Ascending aorta (tissue), 2 donors: ENCODE results near the gene GPA33. TPM values are rescaled to one million over a fixed set of nuclear protein-coding genes. Genes with fewer than 3 reads are reported as not detected.
A peak's percentile ranks its signal among the peaks of the same experiment; 100 is the strongest.

Experiments
- DNase-seq, 2 donors: peaks; one replicate each; pipeline ENCODE4 v3.0.0-alpha.2; 2019; ENCODE audit warnings: low spot score in 2 of 2
- H3K27ac ChIP-seq, 2 donors: fragments of 200-600 bp; sonication (generic); one replicate each; pipeline ENCODE4 v1.5.1; 2016 to 2017; ENCODE audit warnings: mild to moderate bottlenecking in 1 of 2
- H3K27me3 ChIP-seq: fragments of 200-600 bp; sonication (generic); one replicate; pipeline ENCODE4 v1.5.1; 2017
- H3K36me3 ChIP-seq, 2 donors: fragments of 200-600 bp; sonication (generic); one replicate each; pipeline ENCODE4 v1.5.1; 2016
- H3K4me1 ChIP-seq, 2 donors: fragments of 200-600 bp; sonication (generic); one replicate each; pipeline ENCODE4 v1.5.1; 2016 to 2017; ENCODE audit warnings: mild to moderate bottlenecking in 1 of 2
- H3K4me3 ChIP-seq, 2 donors: fragments of 200-600 bp; sonication (generic); one replicate each; pipeline ENCODE4 v1.5.1; 2016 to 2017; ENCODE audit warnings: mild to moderate bottlenecking in 1 of 2
- H3K9me3 ChIP-seq, 2 donors: fragments of 200-600 bp; sonication (generic); one replicate each; pipeline ENCODE4 v1.5.1; 2016
- intact Hi-C: fragments of 100-400 bp; cut with DNase I; formaldehyde crosslinking; loops from one replicate; pipeline ENCODE4 v1.15.1; 2023
- total RNA-seq: library from RNA; depleted of rRNA; stranded (reverse); fragments of >200 nt; gene quantifications from one replicate; pipeline ENCODE4 v1.1.0, GENCODE V29; 2016
- TF ChIP-seq, protein P1 (sequence below), 3 experiments: fragments of 200-600 bp in 2 of 3; fragments of 450-650 bp in 1 of 3; sonication (generic) in 2 of 3; IDR thresholded peaks; one replicate each; pipeline ENCODE4 v1.5.1; 2016 to 2019; ENCODE audit warnings: antibody characterized with exemption in 3 of 3, mild to moderate bottlenecking in 1 of 3, moderate library complexity in 1 of 3

GPA33 gene
- total RNA-seq, 1 donor from 2014 or later: not detected

- Histone ChIP-seq H3K4me3 (peak overlapping the region; percentile 21 to 41), H3K9me3 (no peaks in the 10 kb centered on the region), H3K36me3 (peaks cover 10 to 22% of the 10 kb centered on the region in 2 donors), H3K27me3 (no peaks in the 10 kb centered on the region), H3K27ac (no peak overlapping the region), H3K4me1 (no peaks in the 10 kb centered on the region)
- intact Hi-C loops: no loop called here
- no peak for DNase-seq
- TF ChIP-seq, protein P1, sequence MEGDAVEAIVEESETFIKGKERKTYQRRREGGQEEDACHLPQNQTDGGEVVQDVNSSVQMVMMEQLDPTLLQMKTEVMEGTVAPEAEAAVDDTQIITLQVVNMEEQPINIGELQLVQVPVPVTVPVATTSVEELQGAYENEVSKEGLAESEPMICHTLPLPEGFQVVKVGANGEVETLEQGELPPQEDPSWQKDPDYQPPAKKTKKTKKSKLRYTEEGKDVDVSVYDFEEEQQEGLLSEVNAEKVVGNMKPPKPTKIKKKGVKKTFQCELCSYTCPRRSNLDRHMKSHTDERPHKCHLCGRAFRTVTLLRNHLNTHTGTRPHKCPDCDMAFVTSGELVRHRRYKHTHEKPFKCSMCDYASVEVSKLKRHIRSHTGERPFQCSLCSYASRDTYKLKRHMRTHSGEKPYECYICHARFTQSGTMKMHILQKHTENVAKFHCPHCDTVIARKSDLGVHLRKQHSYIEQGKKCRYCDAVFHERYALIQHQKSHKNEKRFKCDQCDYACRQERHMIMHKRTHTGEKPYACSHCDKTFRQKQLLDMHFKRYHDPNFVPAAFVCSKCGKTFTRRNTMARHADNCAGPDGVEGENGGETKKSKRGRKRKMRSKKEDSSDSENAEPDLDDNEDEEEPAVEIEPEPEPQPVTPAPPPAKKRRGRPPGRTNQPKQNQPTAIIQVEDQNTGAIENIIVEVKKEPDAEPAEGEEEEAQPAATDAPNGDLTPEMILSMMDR (IDR thresholded peaks at IDR 0.05): no peak
Measured at GRCh38 chr1:167121375-167122120, 31.4 kb upstream of the GPA33 start.

GRCh38 chr1:167120899-167121298 lies 30.7 kb upstream of the GPA33 start:
- intact Hi-C loops: no loop called here
- H3K27me3 ChIP-seq: no peaks in the 10 kb centered on the region
- H3K27ac ChIP-seq: no peak overlapping the region
- TF ChIP-seq, protein P1 (IDR thresholded peaks at IDR 0.05): no peak
- no peaks in the 10 kb centered on the region for H3K9me3 ChIP-seq
- H3K4me3 ChIP-seq: peak overlapping the region; percentile 21 to 41
- no peak for DNase-seq
- H3K36me3 ChIP-seq: peaks cover 5 to 17% of the 10 kb centered on the region in 2 donors
- H3K4me1 ChIP-seq: no peaks in the 10 kb centered on the region

- Histone ChIP-seq H3K36me3 (peaks cover 0 to 11% of the 10 kb centered on the region in 2 donors), H3K4me3 (no peak overlapping the region), H3K27me3 (no peaks in the 10 kb centered on the region), H3K9me3 (no peaks in the 10 kb centered on the region), H3K4me1 (no peaks in the 10 kb centered on the region), H3K27ac (no peak overlapping the region)
- intact Hi-C loops: no loop called here
- no peak for DNase-seq
- TF ChIP-seq, protein P1 (IDR thresholded peaks at IDR 0.05): no peak
Measured at GRCh38 chr1:167119696-167120095, 29.5 kb upstream of the GPA33 start.

DNA sequence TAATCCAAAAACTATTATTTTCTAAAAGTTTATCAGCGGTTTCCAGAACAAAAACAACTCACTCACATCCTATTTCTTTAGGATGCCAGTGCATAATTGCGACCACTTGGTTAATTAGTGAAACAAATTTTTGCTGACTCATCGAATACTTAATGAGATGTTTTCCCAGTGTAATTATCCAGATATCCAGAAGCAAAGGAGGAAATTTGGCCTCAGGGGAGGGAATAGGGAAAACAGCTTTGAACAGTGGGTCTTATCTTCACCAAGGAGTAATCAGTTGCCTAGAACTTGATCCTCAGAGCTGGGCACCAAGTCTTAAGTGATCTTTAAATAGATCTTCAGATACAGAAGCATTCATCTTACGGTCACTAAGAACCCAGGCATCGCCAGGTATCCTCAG lies 28.0 kb upstream of the GPA33 start:
- no peak overlapping the region for H3K4me3 ChIP-seq
- H3K27me3 ChIP-seq: no peaks in the 10 kb centered on the region
- intact Hi-C loops: no loop called here
- TF ChIP-seq, protein P1 (IDR thresholded peaks at IDR 0.05): no peak
- H3K27ac ChIP-seq: no peak overlapping the region
- peaks cover 0 to 11% of the 10 kb centered on the region in 2 donors for H3K36me3 ChIP-seq
- no peaks in the 10 kb centered on the region for H3K4me1 ChIP-seq
- H3K9me3 ChIP-seq: no peaks in the 10 kb centered on the region
- no peak for DNase-seq

- Histone ChIP-seq H3K27me3 (no peaks in the 10 kb centered on the region), H3K4me3 (no peak overlapping the region), H3K27ac (no peak overlapping the region), H3K9me3 (no peaks in the 10 kb centered on the region), H3K4me1 (no peaks in the 10 kb centered on the region), H3K36me3 (peaks cover 0 to 3% of the 10 kb centered on the region in 2 donors)
- TF ChIP-seq, protein P1 (IDR thresholded peaks at IDR 0.05): no peak
- intact Hi-C loops: no loop called here
- DNase-seq: no peak
Measured at GRCh38 chr1:167117225-167117624, 27.0 kb upstream of the GPA33 start.
